Activated CD8-positive, alpha-beta memory T cell treated with anti-CD3 and anti-CD28 coated beads, Interleukin-2, amount 10 ng/mL, durations not matched to agents 7 days and 5 days (primary cell): ENCODE results near the gene EPB41L4B. TPM values are rescaled to one million over a fixed set of nuclear protein-coding genes. Genes with fewer than 3 reads are reported as not detected.

ENCODE experiments used
- ATAC-seq: fragments of 150-1000 bp; cut with Tn5 transposase; one replicate; pipeline ENCODE4 v1.10.0; 2021; ENCODE audit warnings: moderate library complexity
- CTCF ChIA-PET: fragments of 350-600 bp; sonication (Branson Sonifier 250); formaldehyde crosslinking; loops from one replicate; lab custom pipeline; 2021; ENCODE audit warnings: antibody characterized with exemption; lab: Charles Lee
- DNase-seq: peaks from one replicate; pipeline ENCODE4 v3.0.0-alpha.2; 2020
- H3K27ac Mint-ChIP-seq: one replicate; pipeline ENCODE4 v1.8.0; 2021; ENCODE audit warnings: mild to moderate bottlenecking, mixed read lengths
- H3K27me3 Mint-ChIP-seq: one replicate; pipeline ENCODE4 v1.8.0; 2021; ENCODE audit warnings: mixed read lengths
- H3K36me3 Mint-ChIP-seq: one replicate; pipeline ENCODE4 v1.8.0; 2021; ENCODE audit warnings: mild to moderate bottlenecking, mixed read lengths
- H3K4me1 Mint-ChIP-seq: one replicate; pipeline ENCODE4 v1.8.0; 2021; ENCODE audit warnings: mixed read lengths
- H3K4me3 Mint-ChIP-seq: one replicate; pipeline ENCODE4 v1.8.0; 2021; ENCODE audit warnings: mild to moderate bottlenecking, moderate library complexity, mixed read lengths
- H3K9me3 Mint-ChIP-seq: one replicate; pipeline ENCODE4 v1.8.0; 2022; ENCODE audit warnings: low read depth, mixed read lengths
- total RNA-seq, 2 experiments: library from RNA; stranded (reverse); gene quantifications; one replicate each; pipeline ENCODE4 v1.2.3, GENCODE V29; 2021

EPB41L4B gene
- total RNA-seq, 2 experiments from 2014 or later, result 0.23 to 1.0 TPM

GRCh38 chr9:109317311-109317978 is 3.4 kb downstream of the EPB41L4B start:
- no peak overlapping the region for H3K4me3 Mint-ChIP-seq
- ATAC-seq (no peak), DNase-seq (no peak)
- no peaks in the 10 kb centered on the region for H3K9me3 Mint-ChIP-seq
- H3K36me3 Mint-ChIP-seq, result no peaks in the 10 kb centered on the region
- H3K27me3 Mint-ChIP-seq, result peaks cover 79% of the 10 kb centered on the region
- peaks cover 6% of the 10 kb centered on the region for H3K4me1 Mint-ChIP-seq
- CTCF ChIA-PET, result interaction anchor here (0.6 kb wide), 1 partner anchor 428 kb away, joined by 3 read pairs; no protein-coding TSS in a partner anchor
- H3K27ac Mint-ChIP-seq, result no peak overlapping the region

- Mint-ChIP-seq H3K27ac (no peak overlapping the region), H3K36me3 (no peaks in the 10 kb centered on the region), H3K9me3 (no peaks in the 10 kb centered on the region), H3K4me3 (no peak overlapping the region), H3K27me3 (peaks cover 76% of the 10 kb centered on the region), H3K4me1 (peaks cover 11% of the 10 kb centered on the region)
- CTCF ChIA-PET, result no interaction called here
- DNase-seq (no peak), ATAC-seq (no peak)
These were observed 4.6 kb downstream of the EPB41L4B start for GRCh38 chr9:109316207-109316640.

- H3K27me3 Mint-ChIP-seq, result peaks cover 75% of the 10 kb centered on the region
These were observed 5.2 kb downstream of the EPB41L4B start for GRCh38 chr9:109315480-109316206.

GRCh38 chr9:109314011-109314531 is 6.8 kb downstream of the EPB41L4B start:
- CTCF ChIA-PET, result no interaction called here
- H3K9me3 Mint-ChIP-seq, result no peaks in the 10 kb centered on the region
- no peak for DNase-seq
- no peaks in the 10 kb centered on the region for H3K36me3 Mint-ChIP-seq
- peaks cover 8% of the 10 kb centered on the region for H3K4me1 Mint-ChIP-seq
- no peak for ATAC-seq
- H3K4me3 Mint-ChIP-seq, result no peak overlapping the region
- no peak overlapping the region for H3K27ac Mint-ChIP-seq
- peaks cover 81% of the 10 kb centered on the region for H3K27me3 Mint-ChIP-seq

More at GRCh38 chr9:109315480-109316206, 5.2 kb downstream of the EPB41L4B start:
- H3K27ac Mint-ChIP-seq, result no peak overlapping the region
- H3K36me3 Mint-ChIP-seq, result no peaks in the 10 kb centered on the region
- no peaks in the 10 kb centered on the region for H3K9me3 Mint-ChIP-seq
- ATAC-seq (no peak), DNase-seq (no peak)
- H3K4me1 Mint-ChIP-seq, result peaks cover 8% of the 10 kb centered on the region
- H3K4me3 Mint-ChIP-seq, result no peak overlapping the region
- CTCF ChIA-PET, result no interaction called here

- Mint-ChIP-seq H3K4me1 (peaks cover 4% of the 10 kb centered on the region), H3K27ac (no peak overlapping the region), H3K36me3 (no peaks in the 10 kb centered on the region), H3K27me3 (peaks cover 73% of the 10 kb centered on the region), H3K9me3 (no peaks in the 10 kb centered on the region), H3K4me3 (no peak overlapping the region)
- DNase-seq, result no peak
- CTCF ChIA-PET, result no interaction called here
- no peak for ATAC-seq
These were observed 7.5 kb downstream of the EPB41L4B start for GRCh38 chr9:109313351-109313750.

GRCh38 chr9:109312783-109313182 is 8.1 kb downstream of the EPB41L4B start:
- CTCF ChIA-PET, result no interaction called here
- DNase-seq (no peak), ATAC-seq (no peak)
- Mint-ChIP-seq H3K27me3 (peaks cover 68% of the 10 kb centered on the region), H3K4me3 (no peak overlapping the region), H3K9me3 (no peaks in the 10 kb centered on the region), H3K27ac (no peak overlapping the region), H3K36me3 (no peaks in the 10 kb centered on the region), H3K4me1 (peaks cover 4% of the 10 kb centered on the region)

GRCh38 chr9:109311731-109312130 is 9.1 kb downstream of the EPB41L4B start:
- no peak for ATAC-seq
- H3K27ac Mint-ChIP-seq, result no peak overlapping the region
- CTCF ChIA-PET, result no interaction called here
- no peaks in the 10 kb centered on the region for H3K36me3 Mint-ChIP-seq
- H3K27me3 Mint-ChIP-seq, result peaks cover 58% of the 10 kb centered on the region
- H3K4me3 Mint-ChIP-seq, result no peak overlapping the region
- H3K9me3 Mint-ChIP-seq, result no peaks in the 10 kb centered on the region
- no peak for DNase-seq
- H3K4me1 Mint-ChIP-seq, result peaks cover 4% of the 10 kb centered on the region

- Mint-ChIP-seq H3K36me3 (no peaks in the 10 kb centered on the region), H3K4me3 (no peak overlapping the region), H3K4me1 (peaks cover 4% of the 10 kb centered on the region), H3K9me3 (no peaks in the 10 kb centered on the region), H3K27ac (no peak overlapping the region), H3K27me3 (peaks cover 56% of the 10 kb centered on the region)
- DNase-seq (no peak), ATAC-seq (no peak)
- CTCF ChIA-PET, result no interaction called here
These were observed 9.6 kb downstream of the EPB41L4B start for GRCh38 chr9:109311286-109311685.

- H3K36me3 Mint-ChIP-seq, result no peaks in the 10 kb centered on the region
- H3K4me1 Mint-ChIP-seq, result peaks cover 4% of the 10 kb centered on the region
- H3K4me3 Mint-ChIP-seq, result no peak overlapping the region
- peaks cover 50% of the 10 kb centered on the region for H3K27me3 Mint-ChIP-seq
- no peak for ATAC-seq
- no peak for DNase-seq
- H3K9me3 Mint-ChIP-seq, result no peaks in the 10 kb centered on the region
- H3K27ac Mint-ChIP-seq, result no peak overlapping the region
- CTCF ChIA-PET, result no interaction called here
These were observed 10.4 kb downstream of the EPB41L4B start for GRCh38 chr9:109310486-109310901.

GRCh38 chr9:109309282-109309681 is 11.6 kb downstream of the EPB41L4B start:
- DNase-seq, result no peak
- CTCF ChIA-PET, result no interaction called here
- H3K4me3 Mint-ChIP-seq, result no peak overlapping the region
- peaks cover 4% of the 10 kb centered on the region for H3K4me1 Mint-ChIP-seq
- ATAC-seq, result no peak
- no peak overlapping the region for H3K27ac Mint-ChIP-seq
- no peaks in the 10 kb centered on the region for H3K36me3 Mint-ChIP-seq
- peaks cover 44% of the 10 kb centered on the region for H3K27me3 Mint-ChIP-seq
- no peaks in the 10 kb centered on the region for H3K9me3 Mint-ChIP-seq

- Mint-ChIP-seq H3K9me3 (no peaks in the 10 kb centered on the region), H3K36me3 (no peaks in the 10 kb centered on the region), H3K27ac (no peak overlapping the region), H3K4me1 (peaks cover 4% of the 10 kb centered on the region), H3K27me3 (peaks cover 29% of the 10 kb centered on the region), H3K4me3 (no peak overlapping the region)
- DNase-seq (no peak), ATAC-seq (no peak)
- CTCF ChIA-PET, result no interaction called here
These were observed 13.2 kb downstream of the EPB41L4B start for GRCh38 chr9:109307380-109308240.

- no peak overlapping the region for H3K27ac Mint-ChIP-seq
- H3K9me3 Mint-ChIP-seq, result no peaks in the 10 kb centered on the region
- H3K36me3 Mint-ChIP-seq, result no peaks in the 10 kb centered on the region
- H3K4me1 Mint-ChIP-seq, result no peaks in the 10 kb centered on the region
- CTCF ChIA-PET, result no interaction called here
- ATAC-seq (no peak), DNase-seq (no peak)
- H3K27me3 Mint-ChIP-seq, result peaks cover 22% of the 10 kb centered on the region
- H3K4me3 Mint-ChIP-seq, result no peak overlapping the region
These were observed 15.1 kb downstream of the EPB41L4B start for GRCh38 chr9:109305801-109306200.

- CTCF ChIA-PET, result no interaction called here
- no peak overlapping the region for H3K4me3 Mint-ChIP-seq
These were observed 16.5 kb downstream of the EPB41L4B start for GRCh38 chr9:109304347-109304746.

More at GRCh38 chr9:109304347-109304746, 16.5 kb downstream of the EPB41L4B start:
- H3K27ac Mint-ChIP-seq, result no peak overlapping the region
- H3K36me3 Mint-ChIP-seq, result no peaks in the 10 kb centered on the region
- no peaks in the 10 kb centered on the region for H3K4me1 Mint-ChIP-seq
- DNase-seq (no peak), ATAC-seq (no peak)
- peaks cover 17% of the 10 kb centered on the region for H3K27me3 Mint-ChIP-seq
- H3K9me3 Mint-ChIP-seq, result no peaks in the 10 kb centered on the region
